ENCODE data around the gene P4HB. TPM values are rescaled to one million over a fixed set of nuclear protein-coding genes. Genes with fewer than 3 reads are reported as not detected.
A peak's percentile ranks its signal among the peaks of the same experiment; 100 is the strongest.

P4HB gene
- total and polyA plus RNA-seq, 2 experiments from 2014 or later: 206 to 620 TPM

DNA sequence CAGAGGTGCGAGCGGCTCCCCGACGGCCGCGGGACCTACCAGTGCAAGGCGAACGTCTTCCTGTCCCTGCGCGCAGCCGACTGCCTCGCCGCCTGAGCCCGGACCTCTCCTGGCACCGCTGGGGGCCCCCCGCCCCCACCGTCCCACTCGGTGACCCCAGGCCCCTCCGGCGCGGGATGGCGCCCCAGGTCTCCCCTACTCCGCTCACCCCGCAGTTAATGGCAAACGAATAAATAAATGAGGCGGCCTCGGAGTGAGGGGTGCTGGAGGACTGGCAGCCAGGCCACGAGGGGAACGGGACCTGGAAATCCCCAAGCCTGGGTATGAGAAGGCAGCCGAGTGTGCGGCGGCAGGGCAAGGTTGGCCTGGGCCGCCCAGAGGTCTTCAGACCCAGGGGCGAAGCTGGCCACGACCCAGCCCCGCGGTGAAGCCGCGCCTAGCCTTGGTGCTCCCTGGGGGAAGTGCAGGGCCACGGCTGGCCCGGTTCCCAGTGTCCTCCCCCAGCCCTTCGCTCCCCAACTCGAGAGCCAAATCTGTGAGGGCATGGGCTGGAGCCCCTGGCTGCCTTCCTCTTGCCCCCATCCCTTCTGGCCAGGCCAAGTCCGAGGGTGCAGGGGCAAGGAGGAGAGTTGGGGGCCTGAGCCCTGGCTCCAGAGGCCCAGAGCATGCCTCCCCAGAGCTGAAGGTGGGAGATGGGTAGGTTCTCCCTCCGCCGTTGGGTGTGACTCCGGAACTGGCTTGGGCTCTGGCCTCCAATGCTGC, 42.5 kb upstream of the P4HB start:
- no peaks in the 10 kb centered on the region for H4K20me1 ChIP-seq (replicated peaks; ENCODE audit: insufficient read depth)
- Mint-ChIP-seq H3K9me3 (no peaks in the 10 kb centered on the region), H3K27ac (no peak overlapping the region), H3K27me3 (ENCODE audit: insufficient read depth, low read depth, poor library complexity) (peaks cover 17% of the 10 kb centered on the region), H3K4me3 (peak overlapping the region; percentile 50; the same call in 2 of the 3 replicates), H3K36me3 (ENCODE audit: low read depth) (peaks cover 17% of the 10 kb centered on the region), H3K4me1 (peaks cover 3% of the 10 kb centered on the region; the same call in 2 of the 3 replicates)
- peak; percentile 73 for DNase-seq (ENCODE audit: low spot score)
- peak overlapping the region; percentile 85 for H3K4me2 ChIP-seq
- no peak overlapping the region for H3K27ac ChIP-seq (ENCODE audit: low read depth)
- peaks cover 15% of the 10 kb centered on the region for H3F3A ChIP-seq (replicated peaks; ENCODE audit: low read depth)
- no peaks in the 10 kb centered on the region for H3K79me2 ChIP-seq (replicated peaks; ENCODE audit: insufficient read depth)
- no peaks in the 10 kb centered on the region for H3K9me2 ChIP-seq (ENCODE audit: insufficient read depth)
- H2AFZ ChIP-seq: no peak overlapping the region
- peak overlapping the region; percentile 60 for H3K4me3 ChIP-seq
- peaks cover 4% of the 10 kb centered on the region; the same call in 1 of the 2 replicates for H3K36me3 ChIP-seq (ENCODE audit: insufficient read depth)
- peak; percentile 56 for ATAC-seq
- peaks cover 18% of the 10 kb centered on the region for H3K27me3 ChIP-seq (ENCODE audit: insufficient read depth)
- H3K4me1 ChIP-seq (ENCODE audit: insufficient read depth): no peaks in the 10 kb centered on the region; the same call in 1 of the 2 replicates
- peak; percentile 17 for TF ChIP-seq POLR2AphosphoS5 (IDR thresholded peaks at IDR 0.05; ENCODE audit: low read depth)
- TF ChIP-seq ZNF331 (CRISPR knock-in tag; IDR thresholded peaks at IDR 0.05; ENCODE audit: low read depth): no peak
- no peak for TF ChIP-seq JUNB (IDR thresholded peaks at IDR 0.05; ENCODE audit: unreplicated experiment)
- TF ChIP-seq EZH2 (IDR thresholded peaks at IDR 0.05; ENCODE audit: low read depth, unreplicated experiment): peak; percentile 10

DNA sequence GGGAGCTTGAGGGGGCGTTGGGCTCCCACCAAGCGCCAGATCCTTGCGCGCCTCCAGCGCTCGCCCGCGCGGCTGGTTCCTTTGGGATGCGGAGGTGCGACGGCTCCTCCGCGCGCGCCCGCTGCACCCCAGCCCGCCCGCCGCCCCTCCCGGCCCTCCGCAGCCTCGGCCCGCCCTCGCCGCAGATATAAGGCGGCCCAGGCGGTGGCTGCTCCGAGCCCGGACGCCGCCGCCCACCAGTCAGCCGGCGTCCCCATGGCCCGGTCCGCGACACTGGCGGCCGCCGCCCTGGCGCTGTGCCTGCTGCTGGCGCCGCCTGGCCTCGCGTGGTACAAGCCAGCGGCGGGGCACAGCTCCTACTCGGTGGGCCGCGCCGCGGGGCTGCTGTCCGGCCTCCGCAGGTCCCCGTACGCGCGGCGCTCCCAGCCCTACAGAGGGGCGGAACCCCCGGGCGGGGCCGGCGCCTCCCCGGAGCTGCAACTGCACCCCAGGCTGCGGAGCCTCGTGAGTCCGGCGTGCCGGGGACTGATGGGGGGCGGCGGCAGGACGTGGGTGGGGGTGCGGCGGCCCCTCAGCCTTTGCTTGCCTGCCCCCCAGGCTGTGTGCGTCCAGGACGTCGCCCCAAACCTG, 41.8 kb upstream of the P4HB start, which contains the start of gene NPB:
TSS of gene NPB (plus strand) at position 216 of the 630 bp plus-strand sequence. CDS start at position 256, 40 bp downstream.
- Mint-ChIP-seq H3K36me3 (ENCODE audit: low read depth) (peaks cover 20% of the 10 kb centered on the region), H3K4me1 (peaks cover 3% of the 10 kb centered on the region; the same call in 2 of the 3 replicates), H3K9me3 (no peaks in the 10 kb centered on the region), H3K4me3 (peak within 1 kb of the TSS; percentile 50), H3K27ac (no peak within 1 kb of the TSS), H3K27me3 (ENCODE audit: insufficient read depth, low read depth, poor library complexity) (peaks cover 17% of the 10 kb centered on the region)
- H3F3A ChIP-seq (replicated peaks; ENCODE audit: low read depth): peaks cover 15% of the 10 kb centered on the region
- no peak within 1 kb of the TSS for H2AFZ ChIP-seq
- H3K4me2 ChIP-seq: peak within 1 kb of the TSS; percentile 85
- H3K9me2 ChIP-seq (ENCODE audit: insufficient read depth): no peaks in the 10 kb centered on the region
- DNase-seq (ENCODE audit: low spot score): peak; percentile 73
- TF ChIP-seq, protein P1, sequence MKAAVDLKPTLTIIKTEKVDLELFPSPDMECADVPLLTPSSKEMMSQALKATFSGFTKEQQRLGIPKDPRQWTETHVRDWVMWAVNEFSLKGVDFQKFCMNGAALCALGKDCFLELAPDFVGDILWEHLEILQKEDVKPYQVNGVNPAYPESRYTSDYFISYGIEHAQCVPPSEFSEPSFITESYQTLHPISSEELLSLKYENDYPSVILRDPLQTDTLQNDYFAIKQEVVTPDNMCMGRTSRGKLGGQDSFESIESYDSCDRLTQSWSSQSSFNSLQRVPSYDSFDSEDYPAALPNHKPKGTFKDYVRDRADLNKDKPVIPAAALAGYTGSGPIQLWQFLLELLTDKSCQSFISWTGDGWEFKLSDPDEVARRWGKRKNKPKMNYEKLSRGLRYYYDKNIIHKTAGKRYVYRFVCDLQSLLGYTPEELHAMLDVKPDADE (IDR thresholded peaks at IDR 0.05): no peak
- TF ChIP-seq POLR2AphosphoS5 (IDR thresholded peaks at IDR 0.05; ENCODE audit: low read depth) (peak; percentile 26; the same call in 1 of the 2 replicates), CREB1 (CRISPR knock-in tag; IDR thresholded peaks at IDR 0.05; ENCODE audit: low read depth) (no peak), EZH2 (IDR thresholded peaks at IDR 0.05; ENCODE audit: low read depth, unreplicated experiment) (peak; percentile 33)
- peaks cover 8% of the 10 kb centered on the region; the same call in 1 of the 2 replicates for H3K36me3 ChIP-seq (ENCODE audit: insufficient read depth)
- peak; percentile 60 for ATAC-seq
- peaks cover 18% of the 10 kb centered on the region for H3K27me3 ChIP-seq (ENCODE audit: insufficient read depth)
- no peak within 1 kb of the TSS for H3K27ac ChIP-seq (ENCODE audit: low read depth)
- no peaks in the 10 kb centered on the region for H3K79me2 ChIP-seq (replicated peaks; ENCODE audit: insufficient read depth)
- no peaks in the 10 kb centered on the region; the same call in 1 of the 2 replicates for H3K4me1 ChIP-seq (ENCODE audit: insufficient read depth)
- 0 out of 2 replicates have a peak, but pooled peaks cover 4% of the 10 kb centered on the region for H4K20me1 ChIP-seq (replicated peaks; ENCODE audit: insufficient read depth)
- H3K4me3 ChIP-seq: peak within 1 kb of the TSS; percentile 60

Measured in GM23338 (cell line).